Thoracic aorta (tissue), 2 donors: ENCODE measurements around the gene VAMP2. TPM values are rescaled to one million over a fixed set of nuclear protein-coding genes. Genes with fewer than 3 reads are reported as not detected.

Source experiments
- ATAC-seq: fragments of 150-250 bp; one replicate; pipeline ENCODE4 v1.8.0; 2017; ENCODE audit warnings: low read depth; ENCODE audit not compliant: insufficient number of reproducible peaks, low FRiP score
- DNase-seq: peaks from one replicate; pipeline ENCODE4 v3.0.0-alpha.2; 2020; ENCODE audit warnings: low spot score
- H3K27ac ChIP-seq, 2 donors: fragments of 200-600 bp; sonication (generic); 1 replicate in 1 of 2; 2 replicates in 1 of 2; pipeline ENCODE4 v1.5.1; 2016; ENCODE audit warnings: mild to moderate bottlenecking in 2 of 2, moderate library complexity in 2 of 2
- H3K27me3 ChIP-seq: fragments of 200-600 bp; sonication (generic); replicated peaks from 2 replicates; pipeline ENCODE4 v1.6.0; 2016; ENCODE audit warnings: mild to moderate bottlenecking; ENCODE audit not compliant: insufficient read depth
- H3K36me3 ChIP-seq: fragments of 200-600 bp; sonication (generic); one replicate; pipeline ENCODE4 v1.5.1; 2016
- H3K4me1 ChIP-seq, 2 donors: fragments of 200-600 bp; sonication (generic); 1 replicate in 1 of 2; 2 replicates in 1 of 2; pipeline versions ENCODE4 v1.5.1 to v1.6.0; 2016; ENCODE audit warnings: low read depth in 2 of 2, mild to moderate bottlenecking in 1 of 2; ENCODE audit not compliant: control insufficient read depth in 1 of 2
- H3K4me3 ChIP-seq: fragments of 200-600 bp; sonication (generic); 2 replicates; pipeline ENCODE4 v1.5.1; 2016; ENCODE audit warnings: mild to moderate bottlenecking
- H3K9me3 ChIP-seq: fragments of 200-600 bp; sonication (generic); 2 replicates; pipeline ENCODE4 v1.5.1; 2016
- CTCF ChIP-seq: fragments of 200-600 bp; sonication (generic); IDR thresholded peaks from one replicate; pipeline ENCODE4 v1.5.1; 2019; ENCODE audit warnings: antibody characterized with exemption
- total RNA-seq, 2 donors: library from RNA; depleted of rRNA; stranded (reverse); fragments of >200 nt; gene quantifications; one replicate each; pipeline versions ENCODE4 v1.1.0 to v1.2.3, GENCODE V29; 2016

VAMP2 gene
- total RNA-seq, 2 donors from 2014 or later = 36.0 to 50.3 TPM

- Histone ChIP-seq H3K4me3 (no peak overlapping the region), H3K4me1 (peaks cover 21 to 29% of the 10 kb centered on the region in 2 donors), H3K9me3 (no peaks in the 10 kb centered on the region), H3K27ac (no peak overlapping the region), H3K36me3 (no peaks in the 10 kb centered on the region), H3K27me3 (peaks cover 12% of the 10 kb centered on the region)
- TF ChIP-seq CTCF = no peak
- DNase-seq (no peak), ATAC-seq (no peak)
Observed at GRCh38 chr17:8116776-8117175, 46.0 kb downstream of the VAMP2 start.

GRCh38 chr17:8110907-8111306 lies 51.8 kb downstream of the VAMP2 start:
- DNase-seq (no peak), ATAC-seq (no peak)
- peaks cover 0 to 7% of the 10 kb centered on the region in 2 donors for H3K4me1 ChIP-seq
- no peak overlapping the region for H3K27ac ChIP-seq
- no peaks in the 10 kb centered on the region for H3K9me3 ChIP-seq
- peaks cover 2% of the 10 kb centered on the region for H3K27me3 ChIP-seq
- no peak for TF ChIP-seq CTCF
- no peak overlapping the region for H3K4me3 ChIP-seq
- no peaks in the 10 kb centered on the region for H3K36me3 ChIP-seq

- Histone ChIP-seq H3K27ac (no peak overlapping the region), H3K27me3 (no peaks in the 10 kb centered on the region), H3K9me3 (no peaks in the 10 kb centered on the region), H3K4me1 (peaks cover 0 to 7% of the 10 kb centered on the region in 2 donors), H3K36me3 (no peaks in the 10 kb centered on the region), H3K4me3 (no peak overlapping the region)
- no peak for TF ChIP-seq CTCF
- ATAC-seq (no peak), DNase-seq (no peak)
Observed at GRCh38 chr17:8110456-8110804, 52.3 kb downstream of the VAMP2 start.

- no peak for DNase-seq
- no peaks in the 10 kb centered on the region for H3K27me3 ChIP-seq
- peaks cover 0 to 7% of the 10 kb centered on the region in 2 donors for H3K4me1 ChIP-seq
- H3K36me3 ChIP-seq = no peaks in the 10 kb centered on the region
- no peak overlapping the region for H3K27ac ChIP-seq
- peak overlapping the region; percentile 51 for H3K4me3 ChIP-seq
- no peak for ATAC-seq
- H3K9me3 ChIP-seq = no peaks in the 10 kb centered on the region
- peak; percentile 68 for TF ChIP-seq CTCF
Observed at GRCh38 chr17:8109661-8110455, 52.9 kb downstream of the VAMP2 start.

Other genes with a start within 250 kb of the VAMP2 start
- gene RNF227, start 246.7 kb downstream of the VAMP2 start, total RNA-seq = 1 to 10 TPM; 3.3 to 5.4 TPM
- gene KCNAB3, start 233.1 kb downstream of the VAMP2 start, total RNA-seq = not detected
- gene TRAPPC1, start 231.0 kb downstream of the VAMP2 start, total RNA-seq = 10 to 100 TPM; 14.6 to 36.1 TPM
- 10 to 100 TPM; 11.2 to 42.9 TPM for gene CNTROB, start 230.7 kb downstream of the VAMP2 start, total RNA-seq
- not detected for gene GUCY2D, start 160.3 kb downstream of the VAMP2 start, total RNA-seq
- 1 to 10 TPM in 1 of 2 donors, under 1 TPM in 1; 0.85 to 8.3 TPM for gene ALOX15B, start 123.9 kb downstream of the VAMP2 start, total RNA-seq
- gene ALOX12B, start 75.2 kb downstream of the VAMP2 start, total RNA-seq = not detected
- gene ALOXE3, start 44.4 kb downstream of the VAMP2 start, total RNA-seq = not detected
- not detected for gene HES7, start 38.8 kb downstream of the VAMP2 start, total RNA-seq
- gene PER1, start 10.5 kb downstream of the VAMP2 start, total RNA-seq = 100 to 1,000 TPM; 175 to 292 TPM
- gene TMEM107, start 13.4 kb upstream of the VAMP2 start, total RNA-seq = 10 to 100 TPM in 1 of 2 donors, 1 to 10 TPM in 1; 8.4 to 32.1 TPM
- gene BORCS6, start 27.2 kb upstream of the VAMP2 start, total RNA-seq = 10 to 100 TPM; 11.9 to 13.8 TPM
- 1 to 10 TPM in 1 of 2 donors, not detected in 1; 1.6 TPM for gene AURKB, start 47.6 kb upstream of the VAMP2 start, total RNA-seq
- 10 to 100 TPM; 25.3 to 38.6 TPM for gene CTC1, start 85.1 kb upstream of the VAMP2 start, total RNA-seq
- 10 to 100 TPM; 13.2 to 15.2 TPM for gene PFAS, start 86.3 kb upstream of the VAMP2 start, total RNA-seq
- 10 to 100 TPM; 13.8 to 26.7 TPM for gene RANGRF, start 125.7 kb upstream of the VAMP2 start, total RNA-seq
- gene SLC25A35, start 132.5 kb upstream of the VAMP2 start, total RNA-seq = 1 to 10 TPM; 1.8 to 6.1 TPM
- 10 to 100 TPM in 1 of 2 donors, 1 to 10 TPM in 1; 7.4 to 32.1 TPM for gene ARHGEF15, start 147.3 kb upstream of the VAMP2 start, total RNA-seq
- gene ODF4, start 176.9 kb upstream of the VAMP2 start, total RNA-seq = not detected
- 1,000 to 10,000 TPM; 1,235 to 1,884 TPM for gene RPL26, start 220.2 kb upstream of the VAMP2 start, total RNA-seq
- under 1 TPM in 1 of 2 donors, not detected in 1; 0.56 TPM for gene RNF222, start 234.9 kb upstream of the VAMP2 start, total RNA-seq